ENCODE measurements around the gene CAVIN1.
A peak's percentile ranks its signal among the peaks of the same experiment; 100 is the strongest.
"Not testable (repeated sequence)": the region's sequence is repeated elsewhere in the genome, so short reads cannot be mapped to it uniquely, and the experiment has no call there.

The CAVIN1 gene

GRCh38 chr17:42405076-42405475 lies 18.0 kb downstream of the CAVIN1 start:
- no peak for DNase-seq

- DNase-seq = no peak
Observed at GRCh38 chr17:42404326-42405055, 18.6 kb downstream of the CAVIN1 start.

- no peak for DNase-seq
Observed at GRCh38 chr17:42403150-42403549, 19.9 kb downstream of the CAVIN1 start.

- DNase-seq = no peak
Observed at GRCh38 chr17:42402117-42402516, 20.9 kb downstream of the CAVIN1 start.

- not testable (repeated sequence) for DNase-seq
Observed at GRCh38 chr17:42400844-42401375, 22.1 kb downstream of the CAVIN1 start.

GRCh38 chr17:42399948-42400843 lies 22.9 kb downstream of the CAVIN1 start:
- DNase-seq = no peak

- DNase-seq = no peak
Observed at GRCh38 chr17:42399121-42399520, 23.9 kb downstream of the CAVIN1 start.

GRCh38 chr17:42395601-42396000 lies 27.5 kb downstream of the CAVIN1 start:
- not testable (repeated sequence) for DNase-seq

GRCh38 chr17:42394838-42395237 lies 28.2 kb downstream of the CAVIN1 start:
- DNase-seq = no peak

GRCh38 chr17:42392692-42393415 lies 30.2 kb downstream of the CAVIN1 start:
- no peak for DNase-seq

GRCh38 chr17:42391439-42391838 lies 31.6 kb downstream of the CAVIN1 start:
- DNase-seq = not testable (repeated sequence)

- no peak for DNase-seq
Observed at GRCh38 chr17:42389899-42390298, 33.2 kb downstream of the CAVIN1 start.

GRCh38 chr17:42389135-42389417 lies 34.0 kb downstream of the CAVIN1 start:
- DNase-seq = no peak

GRCh38 chr17:42388381-42389134 lies 34.5 kb downstream of the CAVIN1 start, which contains the start of gene STAT3:
STAT3 (minus strand) TSS chr17:42388442; CDS start chr17:42348516, 39,926 bp downstream.
- peak; percentile 100 for DNase-seq

- no peak for DNase-seq
Observed at GRCh38 chr17:42387661-42388380, 35.2 kb downstream of the CAVIN1 start.

- peak; percentile 74 for DNase-seq
Observed at GRCh38 chr17:42386777-42387657, 36.0 kb downstream of the CAVIN1 start.

- no peak for DNase-seq
Observed at GRCh38 chr17:42381898-42382297, 41.2 kb downstream of the CAVIN1 start.

- DNase-seq = no peak
Observed at GRCh38 chr17:42380935-42381334, 42.1 kb downstream of the CAVIN1 start.

- DNase-seq = no peak
Observed at GRCh38 chr17:42378959-42379594, 44.0 kb downstream of the CAVIN1 start.
